ENCODE measurements around the gene CCDC50. TPM values are rescaled to one million over a fixed set of nuclear protein-coding genes. Genes with fewer than 3 reads are reported as not detected.
A peak's percentile ranks its signal among the peaks of the same experiment; 100 is the strongest.

The CCDC50 gene
- total RNA-seq, 4 donors from 2014 or later, result 133 to 248 (median 194) TPM

GRCh38 chr3:191314109-191314728, 15.0 kb upstream of the CCDC50 start:
- H3K4me3 ChIP-seq, result no peak overlapping the region
- no peaks in the 10 kb centered on the region for H3K4me1 ChIP-seq
- ATAC-seq, result no peak
- H3K27me3 ChIP-seq, result no peaks in the 10 kb centered on the region
- no peak for TF ChIP-seq CTCF (IDR thresholded peaks at IDR 0.05)
- no peak for TF ChIP-seq POLR2A (IDR thresholded peaks at IDR 0.05)
- no peak for TF ChIP-seq POLR2AphosphoS5 (IDR thresholded peaks at IDR 0.05)
- no peak for TF ChIP-seq EP300 (IDR thresholded peaks at IDR 0.05)
- H3K9me3 ChIP-seq, result no peaks in the 10 kb centered on the region
- H3K36me3 ChIP-seq, result no peaks in the 10 kb centered on the region
- no peak overlapping the region for H3K27ac ChIP-seq
- 70 to 90% methylated on average over 3 to 5 of the region's 5 CpGs for WGBS, 2 donors (ENCODE audit: low coverage in 1 of 2)

- H3K36me3 ChIP-seq, result no peaks in the 10 kb centered on the region
- H3K27me3 ChIP-seq, result no peaks in the 10 kb centered on the region
- no peak overlapping the region for H3K27ac ChIP-seq
- H3K4me3 ChIP-seq, result no peak overlapping the region
- no peaks in the 10 kb centered on the region for H3K4me1 ChIP-seq
- TF ChIP-seq CTCF (IDR thresholded peaks at IDR 0.05), result no peak
- TF ChIP-seq POLR2A (IDR thresholded peaks at IDR 0.05), result no peak
- no peak for TF ChIP-seq EP300 (IDR thresholded peaks at IDR 0.05)
- no peak for TF ChIP-seq POLR2AphosphoS5 (IDR thresholded peaks at IDR 0.05)
- H3K9me3 ChIP-seq, result no peaks in the 10 kb centered on the region
- 100% methylated on average over 3 to 7 of the region's 40 CpGs for WGBS, 2 donors (ENCODE audit: low coverage in 1 of 2)
- ATAC-seq, result peak; percentile 41
Measured at GRCh38 chr3:191316876-191317603, 12.2 kb upstream of the CCDC50 start.

GRCh38 chr3:191320316-191320715, 8.9 kb upstream of the CCDC50 start:
- 82 to 89% methylated on average over 4 to 5 of the region's 5 CpGs for WGBS, 2 donors (ENCODE audit: low coverage in 1 of 2)
- Histone ChIP-seq H3K27ac (no peak overlapping the region), H3K36me3 (no peaks in the 10 kb centered on the region), H3K9me3 (no peaks in the 10 kb centered on the region), H3K4me3 (no peak overlapping the region), H3K27me3 (no peaks in the 10 kb centered on the region), H3K4me1 (no peaks in the 10 kb centered on the region)
- TF ChIP-seq POLR2A (IDR thresholded peaks at IDR 0.05) (no peak), EP300 (IDR thresholded peaks at IDR 0.05) (no peak), POLR2AphosphoS5 (IDR thresholded peaks at IDR 0.05) (no peak), CTCF (IDR thresholded peaks at IDR 0.05) (no peak)
- ATAC-seq, result no peak

GRCh38 chr3:191321019-191321767, 8.0 kb upstream of the CCDC50 start:
- ATAC-seq, result no peak
- H3K36me3 ChIP-seq, result no peaks in the 10 kb centered on the region
- H3K4me3 ChIP-seq, result no peak overlapping the region
- H3K27ac ChIP-seq, result no peak overlapping the region
- no peak for TF ChIP-seq EP300 (IDR thresholded peaks at IDR 0.05)
- TF ChIP-seq POLR2AphosphoS5 (IDR thresholded peaks at IDR 0.05), result no peak
- no peak for TF ChIP-seq POLR2A (IDR thresholded peaks at IDR 0.05)
- TF ChIP-seq CTCF (IDR thresholded peaks at IDR 0.05), result no peak
- H3K9me3 ChIP-seq, result no peaks in the 10 kb centered on the region
- H3K27me3 ChIP-seq, result no peaks in the 10 kb centered on the region
- no peaks in the 10 kb centered on the region for H3K4me1 ChIP-seq
- WGBS, 2 donors (ENCODE audit: low coverage in 1 of 2), result 85 to 94% methylated on average over 4 of the region's 4 CpGs
